GM23248 (cell line): ENCODE data around the gene ARMC12.

Experiments used
- EZH2 ChIP-seq: fragments of 200-600 bp; sonication (generic); IDR thresholded peaks from 2 replicates; pipeline ENCODE4 v1.6.1; 2018; ENCODE audit warnings: antibody characterized with exemption, mild to moderate bottlenecking; ENCODE audit not compliant: insufficient read depth, poor library complexity, severe bottlenecking
- EZH2phosphoT487 ChIP-seq: fragments of 200-600 bp; sonication (generic); IDR thresholded peaks from 2 replicates; pipeline ENCODE4 v1.6.1; 2018; ENCODE audit warnings: antibody characterized with exemption, moderate library complexity, mild to moderate bottlenecking, low read depth; ENCODE audit not compliant: insufficient read depth

GRCh38 chr6:35708585-35708984, 28.2 kb upstream of the ARMC12 start:
- TF ChIP-seq EZH2 (no peak), EZH2phosphoT487 (no peak)
